Stimulated activated CD8-positive, alpha-beta memory T cell treated with anti-CD3 and anti-CD28 coated beads, Interleukin-7, amount 100 ng/mL, for 24 hours (primary cell): ENCODE results near the gene SERP2.

ENCODE experiments used
- DNase-seq: peaks from one replicate; pipeline ENCODE4 v3.0.0-alpha.2; 2020; ENCODE audit warnings: low read depth

The SERP2 gene

DNA sequence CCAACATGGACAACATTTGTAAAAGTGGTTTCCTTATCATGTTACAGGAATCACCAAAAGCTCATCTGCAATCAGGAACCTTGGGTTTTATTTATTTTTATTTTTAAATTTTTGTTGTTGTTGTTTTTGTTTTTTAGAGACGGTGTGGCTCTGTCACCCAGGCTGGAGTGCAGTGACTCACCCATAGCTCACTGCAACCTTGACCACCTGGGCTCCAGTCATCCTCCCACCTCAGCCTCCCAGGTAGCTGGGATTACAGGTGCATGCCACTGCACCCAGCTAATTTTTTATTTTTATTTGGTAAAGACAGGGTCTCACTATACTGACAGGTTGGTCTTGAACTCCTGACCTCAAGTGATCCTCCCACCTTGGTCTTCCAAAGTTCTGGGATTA, 13.6 kb upstream of the SERP2 start:
- no peak for DNase-seq

DNA sequence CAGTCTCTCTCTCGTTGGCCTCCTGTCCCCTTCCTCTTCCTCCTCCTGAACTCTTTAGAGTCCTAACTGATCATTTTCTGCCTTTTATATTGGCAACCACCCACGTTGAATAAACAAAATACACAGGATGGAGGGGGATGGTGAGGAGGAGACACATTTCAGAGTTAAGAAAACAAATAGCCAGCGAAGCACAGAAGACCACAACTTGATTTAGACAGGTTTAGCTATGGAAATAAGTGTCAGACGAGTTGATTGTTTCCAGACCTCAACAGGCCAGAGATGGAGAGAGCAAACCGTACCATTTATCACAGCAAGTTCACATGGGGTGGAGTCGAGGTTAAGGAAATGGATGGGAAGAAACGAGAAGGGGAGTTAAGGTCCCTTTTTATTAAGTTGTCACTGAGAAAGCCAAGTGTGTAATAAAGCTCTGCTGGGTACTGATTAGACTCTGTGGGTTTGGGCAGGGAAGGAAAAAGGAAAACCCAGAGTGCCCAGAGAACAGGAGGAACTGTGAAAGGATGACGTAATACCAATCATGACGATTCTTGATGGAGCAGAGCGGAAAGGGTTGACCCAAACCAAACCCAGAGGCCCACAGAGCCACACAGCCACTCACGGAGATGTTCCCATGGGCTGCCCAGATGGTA, 11.1 kb upstream of the SERP2 start:
- no peak for DNase-seq

DNA sequence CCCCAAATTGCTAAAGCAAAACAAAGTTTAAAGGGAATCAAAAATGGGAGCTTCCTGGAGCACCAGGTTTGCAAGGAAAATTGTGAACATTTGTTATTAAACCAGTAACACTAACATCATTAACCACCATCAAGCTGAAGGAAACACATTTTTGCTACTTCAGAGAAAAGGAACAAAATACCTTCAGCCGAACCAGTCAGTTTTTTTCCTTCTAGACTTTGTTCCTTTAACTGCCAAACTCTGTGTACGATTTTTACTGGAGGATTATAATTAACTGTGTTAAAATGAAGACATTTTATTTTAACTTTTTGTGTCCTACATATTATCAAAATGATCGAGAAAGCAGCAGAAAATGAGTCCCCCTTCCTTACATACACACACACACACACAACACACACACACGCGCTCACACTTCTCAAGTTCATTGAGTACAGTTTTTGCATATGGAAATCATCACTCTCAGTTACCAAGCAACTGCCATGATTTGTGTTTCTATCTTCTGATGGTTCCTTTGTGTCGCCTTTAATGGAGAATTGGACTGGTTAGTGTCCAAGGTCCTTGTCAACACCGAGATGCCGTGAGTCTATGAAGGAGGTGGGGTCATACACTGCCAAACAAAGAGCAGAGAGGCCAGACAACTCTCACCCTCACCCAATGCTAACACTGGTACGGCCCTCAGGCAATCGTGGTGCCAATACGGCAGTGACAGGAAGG, 9.8 kb upstream of the SERP2 start:
- DNase-seq: no peak

DNA sequence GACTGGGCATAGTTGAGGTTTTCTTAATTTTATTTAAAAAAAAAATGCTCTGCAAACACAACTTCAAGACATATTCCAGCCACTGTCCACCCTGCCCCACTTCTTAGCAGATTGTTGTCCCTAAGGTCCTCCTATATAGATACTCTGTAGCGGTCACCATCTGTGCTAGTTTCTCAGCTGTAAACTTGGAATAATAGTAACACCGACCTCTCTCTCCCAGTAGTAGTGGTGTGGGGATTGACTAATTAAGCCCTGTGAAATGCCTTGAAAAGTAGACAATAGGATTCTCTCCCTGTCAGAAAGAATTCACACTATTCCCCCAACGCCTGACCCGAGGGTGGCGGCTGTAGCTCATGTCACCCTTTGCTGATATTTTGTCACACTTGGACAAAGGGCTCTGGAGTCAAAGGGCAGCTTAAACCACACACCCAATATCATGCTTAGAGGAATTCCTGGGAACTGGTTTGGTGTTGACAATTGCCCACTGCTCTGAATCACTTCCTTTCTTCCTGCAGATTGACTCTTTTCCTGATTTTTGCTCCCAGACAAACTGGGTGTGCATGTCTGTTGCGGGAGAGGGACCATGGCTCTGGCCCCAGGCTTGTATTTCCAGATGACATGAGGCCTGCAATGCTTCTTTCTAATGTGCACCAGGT, 9.2 kb upstream of the SERP2 start:
- DNase-seq: no peak

DNA sequence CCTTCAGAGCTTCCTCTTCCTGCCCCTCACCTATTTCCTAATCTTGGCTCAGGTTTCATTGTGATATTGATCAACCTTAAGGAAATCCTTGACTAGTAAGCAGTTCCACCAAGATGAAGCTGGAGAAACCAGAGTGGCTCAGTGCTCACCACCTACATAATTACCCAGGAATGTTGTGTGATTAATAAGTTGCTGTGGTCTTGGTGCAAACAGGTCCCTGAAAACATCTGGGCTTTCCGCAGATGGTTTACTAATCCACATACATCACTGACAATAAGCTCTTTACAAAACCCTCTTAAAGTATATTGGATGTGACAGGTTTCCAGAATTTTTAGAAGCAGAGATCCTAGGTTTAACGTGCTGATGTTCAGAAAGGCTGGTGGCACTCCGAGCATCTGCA, 8.6 kb upstream of the SERP2 start:
- no peak for DNase-seq

DNA sequence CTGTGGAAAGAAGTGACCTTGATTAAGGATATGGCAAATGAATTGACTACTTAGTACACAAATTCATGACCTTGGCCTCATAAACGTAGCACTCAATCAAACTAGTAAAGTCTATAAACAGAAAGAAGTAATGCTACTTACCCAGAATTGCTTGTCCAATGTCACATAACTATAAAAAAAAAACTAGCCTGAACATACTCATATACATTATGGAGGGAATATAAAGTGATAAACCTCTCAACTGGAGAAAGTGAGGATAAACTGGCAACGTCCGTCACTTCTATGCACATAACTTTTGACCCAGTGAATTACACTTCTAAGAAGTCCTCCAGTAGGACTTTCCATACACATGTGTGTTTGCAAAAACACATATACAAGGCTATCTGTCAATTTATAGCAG, 7.7 kb upstream of the SERP2 start:
- DNase-seq: no peak

DNA sequence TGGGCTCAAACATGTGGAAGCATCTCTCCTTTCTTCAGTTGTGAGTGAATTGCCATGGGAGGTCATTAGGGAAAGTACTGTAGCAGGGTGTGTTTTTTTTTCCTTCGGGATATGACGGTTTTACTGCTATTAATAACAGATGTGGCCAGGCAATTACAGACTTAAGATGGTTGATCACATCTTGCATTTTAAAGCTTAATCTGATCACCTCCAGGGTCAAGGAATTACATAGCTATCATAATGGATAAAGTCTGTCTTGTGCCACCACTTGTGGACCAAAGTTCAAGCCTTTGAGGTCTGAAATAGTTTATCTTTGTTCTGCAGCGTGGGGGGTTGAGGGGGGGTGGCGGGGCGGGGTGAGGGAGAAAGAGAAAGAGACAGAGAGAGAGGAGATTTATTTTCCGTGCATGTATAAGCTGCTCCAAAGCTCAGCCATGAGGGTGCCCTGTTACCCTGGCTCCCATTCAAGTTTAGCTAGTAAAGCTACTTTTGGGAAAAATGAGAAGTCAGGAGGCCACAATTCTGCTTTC, 5.5 kb upstream of the SERP2 start:
- DNase-seq: no peak

DNA sequence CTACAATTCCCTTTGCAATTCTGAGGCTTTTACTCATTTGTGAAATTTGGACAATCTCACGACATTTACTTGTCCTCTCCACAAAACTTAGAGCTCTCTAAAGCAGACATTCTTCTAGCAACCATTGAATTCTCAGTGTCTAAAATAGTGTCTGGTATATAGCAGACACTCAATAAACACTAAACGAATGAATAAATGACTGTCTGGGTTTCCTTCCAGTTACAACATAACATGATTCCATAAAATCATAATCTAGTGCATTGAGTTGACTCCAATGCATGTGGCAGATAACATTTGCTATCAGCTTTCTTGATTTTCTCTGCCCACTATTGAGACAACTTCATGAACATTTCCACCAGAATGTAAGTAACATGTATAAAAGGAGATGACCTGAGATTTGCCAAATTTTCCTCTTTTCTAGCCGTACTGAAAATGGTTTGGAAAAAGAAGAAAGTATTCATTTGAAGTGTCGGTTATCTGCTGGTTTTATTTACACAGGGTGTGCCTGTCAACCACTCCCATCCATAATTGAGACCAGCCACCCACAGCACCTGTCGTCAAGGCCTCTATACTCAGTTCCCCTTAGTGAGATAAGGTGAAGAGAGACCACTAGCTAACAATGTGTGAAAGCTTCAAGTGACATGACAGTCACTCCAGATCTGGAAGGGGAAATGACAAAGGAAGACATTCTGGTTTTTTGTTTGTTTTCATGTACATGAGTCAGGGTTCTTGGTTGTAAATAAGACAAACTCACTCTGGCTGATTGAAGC, 4.8 kb upstream of the SERP2 start:
- no peak for DNase-seq

DNA sequence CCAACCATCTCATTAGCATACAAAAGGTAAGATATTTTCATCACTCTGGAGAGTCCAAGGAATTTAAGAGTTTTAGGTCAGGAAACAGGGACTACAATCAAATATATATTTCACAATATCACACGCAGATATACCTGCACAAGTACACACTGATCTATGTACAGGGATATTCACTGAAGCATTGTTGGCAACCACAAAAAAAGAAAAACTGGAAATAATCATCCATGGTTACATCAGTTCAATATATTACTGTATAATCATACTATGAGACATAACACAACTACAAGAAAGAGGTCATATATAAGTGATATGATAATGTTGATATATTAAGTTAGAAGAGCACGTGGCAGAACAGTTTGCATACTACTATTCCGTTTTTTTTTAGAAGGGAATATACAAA, 2.2 kb upstream of the SERP2 start:
- no peak for DNase-seq

DNA sequence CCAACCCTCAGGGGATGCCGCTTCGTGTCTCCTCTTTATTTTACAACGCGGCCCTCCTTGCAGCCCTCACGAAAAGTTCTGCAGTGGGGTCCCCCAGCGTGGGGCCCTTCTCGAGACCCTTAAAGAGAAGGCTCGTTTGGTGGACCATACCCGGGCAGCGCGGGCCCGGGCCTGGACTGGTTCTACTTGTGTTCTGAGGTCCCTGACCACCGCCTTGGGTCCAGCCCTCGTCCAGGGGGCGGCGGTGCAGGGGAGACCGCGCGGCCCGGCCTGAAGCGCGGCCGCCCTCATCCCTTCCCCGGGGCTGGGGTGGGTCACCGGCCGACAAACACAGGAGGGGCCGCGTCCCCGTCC, 400 bp upstream of the SERP2 start:
- DNase-seq: no peak

DNA sequence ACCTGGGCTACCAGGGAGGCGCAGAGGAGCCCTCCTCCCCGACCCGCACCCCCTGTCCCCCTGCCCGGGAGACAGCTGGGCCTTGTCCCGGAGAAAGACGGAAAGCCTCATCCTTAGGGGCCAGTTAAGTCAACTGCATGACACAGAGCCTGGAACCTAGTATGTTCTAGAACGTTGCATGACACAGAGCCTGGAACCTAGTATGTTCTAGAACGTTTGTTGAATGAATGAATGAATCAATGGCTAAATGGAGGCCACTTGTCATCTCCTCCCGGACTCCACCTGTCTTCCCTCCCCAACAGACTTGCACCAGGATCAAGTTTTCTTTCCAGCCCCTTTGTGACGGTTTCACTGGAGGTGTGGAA, 706 bp downstream of the SERP2 start:
- DNase-seq: no peak

DNA sequence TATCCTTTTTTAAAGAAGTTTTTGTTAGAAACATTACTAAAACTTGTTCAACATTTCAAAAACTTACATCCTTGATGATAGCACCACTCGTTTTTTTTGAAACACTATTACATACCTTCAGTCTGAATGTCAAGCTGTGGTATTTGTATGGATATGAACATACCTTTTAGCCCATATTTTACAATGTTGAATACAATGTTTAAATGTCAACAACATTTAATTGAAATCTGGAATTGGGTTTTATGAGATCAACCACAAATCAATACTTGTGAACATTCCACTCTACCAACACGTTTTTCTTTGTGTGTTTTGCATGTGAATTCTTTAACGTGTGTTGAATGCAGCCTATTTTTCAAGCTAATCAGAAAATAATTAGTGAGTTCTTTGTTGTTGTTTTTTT, 4.7 kb downstream of the SERP2 start:
- no peak for DNase-seq

DNA sequence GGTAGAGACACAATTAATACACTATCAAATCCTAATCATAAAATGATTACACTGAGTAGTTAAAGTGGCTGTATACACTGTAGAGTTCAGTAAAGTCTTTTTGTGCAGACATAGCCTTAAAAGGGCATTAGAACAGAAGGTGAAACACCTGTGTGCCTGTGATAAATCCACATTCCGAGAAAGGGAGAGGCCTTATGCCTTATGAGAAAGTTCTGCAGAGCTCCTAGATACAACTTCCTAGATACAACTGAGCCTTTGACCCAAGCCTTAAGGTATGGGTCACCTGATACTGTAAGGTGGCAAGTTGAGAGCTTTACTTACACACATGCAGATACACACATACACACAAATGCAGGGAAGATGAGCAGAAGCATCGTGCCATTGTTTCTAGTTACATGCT, 6.3 kb downstream of the SERP2 start:
- no peak for DNase-seq

DNA sequence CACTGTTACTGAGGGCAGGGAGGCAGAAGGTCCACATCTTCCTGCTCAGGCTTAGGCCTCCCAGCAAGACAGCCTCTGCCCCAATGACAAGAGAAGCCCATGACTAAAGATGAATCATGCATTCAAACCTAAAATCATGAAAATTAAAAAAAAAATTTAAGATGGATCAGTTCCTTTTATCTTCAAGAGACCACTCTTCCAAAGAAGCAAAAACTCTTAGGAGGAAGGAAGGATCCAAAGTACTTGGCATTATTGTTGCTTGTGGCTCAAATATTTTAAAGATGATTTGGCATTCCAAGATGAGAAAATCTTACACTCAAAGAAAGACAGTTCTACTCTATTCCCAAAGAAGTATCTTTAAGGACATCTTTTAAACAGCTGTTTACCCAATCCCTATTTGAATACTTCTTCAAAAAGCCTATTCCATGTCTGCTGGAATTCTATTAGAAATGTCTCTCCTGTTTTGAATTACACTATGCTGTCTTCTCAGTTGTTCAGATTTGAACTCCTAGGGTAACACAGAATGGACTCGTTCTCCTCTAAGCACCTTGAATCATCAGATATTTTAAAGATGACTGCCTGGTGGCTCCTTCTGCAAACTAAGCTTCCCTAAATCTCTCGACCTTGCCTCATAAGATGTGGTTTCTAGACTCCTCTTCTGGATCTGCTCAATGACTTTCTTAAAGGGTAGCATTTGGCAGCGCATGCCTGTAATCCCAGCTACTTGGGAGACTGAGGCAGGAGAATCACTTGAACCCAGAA, 7.0 kb downstream of the SERP2 start:
- DNase-seq: no peak

DNA sequence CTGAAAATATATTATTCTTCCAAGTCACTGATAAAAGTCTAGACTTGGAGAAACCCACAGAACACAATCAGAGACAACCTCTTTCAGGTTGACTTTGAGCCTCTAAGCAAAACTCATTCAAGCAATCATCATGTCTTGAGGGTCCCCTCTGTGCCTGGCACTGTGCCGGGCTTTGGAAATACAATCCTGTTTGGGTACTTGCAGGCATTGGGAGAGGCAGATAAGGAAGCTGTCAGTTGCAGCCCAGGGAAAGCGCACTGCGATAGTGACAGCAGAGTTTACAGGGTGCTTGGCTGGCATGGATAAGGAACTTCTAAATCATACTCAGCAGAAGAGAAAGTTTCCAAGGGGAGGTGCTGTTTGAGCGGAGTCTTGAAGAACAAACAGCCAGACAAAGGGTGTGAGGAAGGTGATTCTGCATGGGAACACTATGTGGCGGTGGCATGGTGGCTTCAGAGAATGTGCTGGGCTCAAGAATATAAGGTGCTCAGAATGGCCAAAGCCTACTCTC, 9.1 kb downstream of the SERP2 start:
- no peak for DNase-seq

DNA sequence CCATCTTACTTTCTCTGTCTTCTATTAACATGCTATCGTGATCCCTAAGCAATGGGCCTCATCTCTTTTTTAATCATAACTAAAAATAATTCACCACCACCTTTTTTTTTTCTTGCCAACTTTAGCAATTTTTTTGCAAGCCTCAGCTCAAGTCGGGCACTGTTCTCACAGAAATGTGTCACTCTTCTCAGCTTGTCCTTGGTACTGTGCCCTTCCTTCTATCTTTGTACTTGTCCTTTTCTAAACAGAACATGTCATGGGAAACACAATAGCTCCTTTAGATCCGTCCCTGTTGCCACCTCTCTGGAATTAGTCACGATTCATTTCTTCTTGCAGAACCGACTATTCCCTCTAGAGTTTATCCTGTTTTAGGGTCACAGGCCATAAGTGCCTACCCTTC, 10.3 kb downstream of the SERP2 start:
- DNase-seq: no peak

DNA sequence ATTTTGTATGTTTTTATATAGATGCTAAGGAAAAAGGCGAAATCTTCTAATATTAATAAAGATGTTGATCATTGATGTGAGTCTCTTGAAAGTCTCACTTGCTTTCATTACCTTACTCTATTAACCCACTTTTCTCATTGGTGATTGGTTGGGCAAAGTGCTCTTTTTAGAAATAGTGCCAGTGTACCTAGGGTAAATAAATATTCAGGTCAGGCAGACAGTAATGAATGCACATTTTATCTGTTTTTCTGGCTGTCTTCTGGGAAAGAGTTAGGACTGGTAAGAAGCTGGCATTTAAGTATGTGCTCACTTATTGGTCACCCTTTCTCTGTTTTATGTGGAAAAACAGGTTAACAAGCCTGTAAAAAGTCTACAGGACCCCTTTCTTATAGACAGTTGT, 11.2 kb downstream of the SERP2 start:
- DNase-seq: no peak

DNA sequence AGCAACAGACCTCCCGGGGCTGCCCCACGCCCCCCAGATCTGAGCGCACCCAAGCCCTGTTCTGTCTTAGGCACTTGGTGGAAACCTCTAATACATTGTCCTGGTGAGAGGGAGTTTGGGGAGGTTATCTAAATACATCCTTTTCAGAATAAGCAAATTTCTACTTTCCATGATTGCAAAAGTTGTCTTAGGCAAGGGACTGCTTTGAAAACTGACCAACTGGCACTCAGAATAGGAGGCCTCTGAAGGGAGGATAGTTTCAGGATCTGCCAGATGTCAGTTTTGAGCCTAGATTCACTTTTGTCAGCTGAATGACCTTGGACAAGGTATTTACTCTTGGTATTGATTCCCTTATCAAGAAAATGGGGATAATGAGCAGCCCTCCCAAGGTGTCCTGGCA, 11.8 kb downstream of the SERP2 start:
- DNase-seq: no peak

DNA sequence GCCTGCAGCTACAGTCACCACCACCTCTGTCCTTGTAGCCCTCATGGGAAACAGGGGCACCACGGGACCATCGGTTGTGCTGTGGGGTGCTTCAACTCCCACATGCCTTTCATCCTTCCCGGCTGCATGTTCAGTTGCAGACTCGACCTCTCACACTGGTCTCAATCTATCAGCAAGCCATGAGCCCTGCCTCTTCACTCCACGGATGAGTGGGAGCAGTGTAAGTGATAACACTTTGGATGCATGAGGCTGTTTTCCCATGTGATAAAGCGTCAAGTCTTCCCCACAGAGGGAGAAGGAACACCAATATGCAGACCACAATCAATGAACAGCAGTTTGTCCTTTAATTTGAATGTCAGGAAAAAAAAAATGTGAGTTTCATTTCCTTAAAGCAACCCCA, 12.2 kb downstream of the SERP2 start:
- no peak for DNase-seq

DNA sequence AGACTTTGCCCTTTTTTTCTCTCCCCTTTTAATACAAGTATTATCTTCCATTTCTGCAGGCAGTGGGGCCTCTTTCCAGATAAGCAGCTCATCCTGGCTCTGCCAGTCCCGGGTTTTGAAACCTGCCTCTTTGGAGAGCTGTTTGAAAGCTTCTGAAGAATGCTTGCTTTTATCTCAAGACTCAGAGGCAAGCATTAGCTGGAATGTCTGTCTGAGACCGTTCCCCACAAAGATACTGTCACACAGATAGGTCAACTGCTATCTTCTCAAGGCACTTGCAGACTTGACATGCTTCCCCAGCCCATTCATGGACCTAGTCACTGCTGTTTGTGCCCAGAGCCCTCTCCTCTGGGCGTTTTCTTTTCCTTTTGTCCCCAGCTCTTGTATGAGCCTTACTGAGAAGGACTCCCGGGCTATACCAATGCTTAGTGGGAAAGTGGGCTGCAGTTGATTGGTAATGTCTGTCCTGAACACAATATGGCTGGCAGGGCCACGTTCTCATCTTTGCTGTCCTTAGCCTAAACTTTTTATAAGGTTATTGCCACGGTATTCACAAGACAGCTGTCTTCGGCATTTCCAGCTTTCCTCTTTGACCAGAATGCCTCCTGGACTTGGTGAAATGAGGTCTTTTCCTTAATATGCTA, 13.4 kb downstream of the SERP2 start:
- no peak for DNase-seq

DNA sequence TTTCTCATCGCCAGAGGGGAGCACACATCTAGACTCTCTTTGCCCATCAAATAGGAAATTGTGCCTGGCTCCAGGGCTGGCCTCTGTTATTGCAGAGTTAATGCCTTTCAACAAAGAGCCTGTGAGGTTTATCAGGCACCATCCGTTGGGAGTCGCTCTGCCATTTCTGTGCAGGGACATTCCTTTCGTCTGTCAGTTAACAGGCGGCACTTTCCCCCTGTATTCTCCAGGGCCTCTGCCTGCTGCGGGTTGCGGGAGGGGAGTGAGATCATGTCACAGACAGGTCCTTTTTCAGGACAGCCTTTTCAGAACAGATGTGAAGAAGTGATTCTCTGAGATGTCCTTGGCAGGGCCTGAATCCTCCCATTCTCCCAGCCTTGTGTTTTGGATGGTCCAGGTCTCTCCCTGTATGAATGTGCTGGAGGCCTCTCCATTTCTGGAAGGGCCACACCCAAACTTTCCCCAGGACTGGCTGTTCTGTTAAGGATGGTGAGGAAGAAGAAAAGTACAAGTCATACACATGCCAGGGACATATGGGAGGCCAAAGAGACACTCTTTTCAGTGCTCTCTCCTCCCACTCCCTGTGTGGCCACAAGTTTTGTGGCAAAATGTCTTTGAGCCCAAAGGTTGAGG, 14.9 kb downstream of the SERP2 start:
- no peak for DNase-seq
